HG03442 (cell line): Measurements from ENCODE around the gene NEK7.
"Not testable (repeated sequence)": the region's sequence is repeated elsewhere in the genome, so short reads cannot be mapped to it uniquely, and the experiment has no call there.

ENCODE experiments used
- ATAC-seq: cut with Tn5 transposase; IDR thresholded peaks from one replicate; pipeline ENCODE4 v1.9.1; 2021; ENCODE audit warnings: mild to moderate bottlenecking, moderate library complexity; ENCODE audit not compliant: unreplicated experiment

NEK7 gene

GRCh38 chr1:198201956-198202784, 45.4 kb downstream of the NEK7 start:
- ATAC-seq: peak; percentile 74

- ATAC-seq: no peak
Observed at GRCh38 chr1:198203434-198203833, 46.6 kb downstream of the NEK7 start.

GRCh38 chr1:198205016-198205684, 48.4 kb downstream of the NEK7 start:
- no peak for ATAC-seq

- ATAC-seq: no peak
Observed at GRCh38 chr1:198206292-198206691, 49.5 kb downstream of the NEK7 start.

- ATAC-seq: no peak
Observed at GRCh38 chr1:198211696-198212095, 54.9 kb downstream of the NEK7 start.

GRCh38 chr1:198212126-198212525, 55.3 kb downstream of the NEK7 start:
- no peak for ATAC-seq

- ATAC-seq: no peak
Observed at GRCh38 chr1:198212675-198213074, 55.9 kb downstream of the NEK7 start.

- no peak for ATAC-seq
Observed at GRCh38 chr1:198214924-198215323, 58.1 kb downstream of the NEK7 start.

GRCh38 chr1:198220428-198220827, 63.6 kb downstream of the NEK7 start:
- no peak for ATAC-seq

GRCh38 chr1:198227010-198227409, 70.2 kb downstream of the NEK7 start:
- not testable (repeated sequence) for ATAC-seq

- not testable (repeated sequence) for ATAC-seq
Observed at GRCh38 chr1:198227454-198227853, 70.7 kb downstream of the NEK7 start.

GRCh38 chr1:198228925-198229324, 72.1 kb downstream of the NEK7 start:
- ATAC-seq: no peak

GRCh38 chr1:198231779-198232178, 75.0 kb downstream of the NEK7 start:
- no peak for ATAC-seq

GRCh38 chr1:198232378-198232777, 75.6 kb downstream of the NEK7 start:
- no peak for ATAC-seq

GRCh38 chr1:198232940-198233675, 76.3 kb downstream of the NEK7 start:
- ATAC-seq: no peak

- ATAC-seq: peak; percentile 46
Observed at GRCh38 chr1:198234520-198235251, 77.9 kb downstream of the NEK7 start.

GRCh38 chr1:198238121-198238520, 81.3 kb downstream of the NEK7 start:
- ATAC-seq: no peak

GRCh38 chr1:198241553-198241952, 84.8 kb downstream of the NEK7 start:
- no peak for ATAC-seq

GRCh38 chr1:198244772-198245171, 88.0 kb downstream of the NEK7 start:
- ATAC-seq: no peak

GRCh38 chr1:198245379-198245778, 88.6 kb downstream of the NEK7 start:
- ATAC-seq: no peak

- no peak for ATAC-seq
Observed at GRCh38 chr1:198246337-198246736, 89.5 kb downstream of the NEK7 start.
